Measurements from ENCODE around the gene DNASE1L1.
A peak's percentile ranks its signal among the peaks of the same experiment; 100 is the strongest.

The DNASE1L1 gene

GRCh38 chrX:154443992-154444754 is 35.1 kb upstream of the DNASE1L1 start, which contains the start of gene FAM50A:
Gene FAM50A, plus strand, starts transcription at chrX:154444141. Its CDS starts 95 bp downstream, at chrX:154444236.
- peaks cover 0 to 22% (median 12%) of the 10 kb centered on the region in 4 donors for H3K4me1 ChIP-seq
- peak within 1 kb of the TSS; percentile 83 to 91 for H3K27ac ChIP-seq
- peaks cover 15 to 37% (median 24%) of the 10 kb centered on the region in 3 donors for H3K36me3 ChIP-seq
- TF ChIP-seq CTCF (IDR thresholded peaks at IDR 0.05), result no peak
- intact Hi-C loops (cut with DNase I; ENCODE audit: low total_unique reads), result no loop called here
- DNase-seq, result peak; percentile 71 to 90
- H3K9me3 ChIP-seq, result no peaks in the 10 kb centered on the region
- peak within 1 kb of the TSS; percentile 64 to 69 for H3K4me3 ChIP-seq
- no peaks in the 10 kb centered on the region for H3K27me3 ChIP-seq

- no peak for TF ChIP-seq CTCF (IDR thresholded peaks at IDR 0.05)
- Histone ChIP-seq H3K4me3 (peak overlapping the region; percentile 64 to 69), H3K27me3 (no peaks in the 10 kb centered on the region), H3K27ac (peak overlapping the region; percentile 83 to 91), H3K36me3 (peaks cover 8 to 30% (median 18%) of the 10 kb centered on the region in 3 donors), H3K4me1 (peaks cover 0 to 29% (median 18%) of the 10 kb centered on the region in 4 donors), H3K9me3 (no peaks in the 10 kb centered on the region)
- intact Hi-C loops (cut with DNase I; ENCODE audit: low total_unique reads), result no loop called here
- DNase-seq, result no peak
Observed at GRCh38 chrX:154443479-154443910, 34.4 kb upstream of the DNASE1L1 start.

- Histone ChIP-seq H3K27ac (no peak overlapping the region), H3K36me3 (peaks cover 4 to 26% (median 17%) of the 10 kb centered on the region in 3 donors), H3K4me1 (peaks cover 0 to 36% (median 25%) of the 10 kb centered on the region in 4 donors), H3K27me3 (no peaks in the 10 kb centered on the region), H3K9me3 (no peaks in the 10 kb centered on the region), H3K4me3 (no peak overlapping the region)
- no peak for DNase-seq
- no peak for TF ChIP-seq CTCF (IDR thresholded peaks at IDR 0.05)
- intact Hi-C loops (cut with DNase I; ENCODE audit: low total_unique reads), result no loop called here
Observed at GRCh38 chrX:154441984-154442707, 33.1 kb upstream of the DNASE1L1 start.

GRCh38 chrX:154441564-154441963 is 32.5 kb upstream of the DNASE1L1 start:
- Histone ChIP-seq H3K36me3 (peaks cover 4 to 26% (median 17%) of the 10 kb centered on the region in 3 donors), H3K4me1 (peaks cover 0 to 36% (median 25%) of the 10 kb centered on the region in 4 donors), H3K9me3 (no peaks in the 10 kb centered on the region), H3K4me3 (no peak overlapping the region), H3K27me3 (no peaks in the 10 kb centered on the region), H3K27ac (no peak overlapping the region)
- no peak for DNase-seq
- no peak for TF ChIP-seq CTCF (IDR thresholded peaks at IDR 0.05)
- intact Hi-C loops (cut with DNase I; ENCODE audit: low total_unique reads), result no loop called here

DNA sequence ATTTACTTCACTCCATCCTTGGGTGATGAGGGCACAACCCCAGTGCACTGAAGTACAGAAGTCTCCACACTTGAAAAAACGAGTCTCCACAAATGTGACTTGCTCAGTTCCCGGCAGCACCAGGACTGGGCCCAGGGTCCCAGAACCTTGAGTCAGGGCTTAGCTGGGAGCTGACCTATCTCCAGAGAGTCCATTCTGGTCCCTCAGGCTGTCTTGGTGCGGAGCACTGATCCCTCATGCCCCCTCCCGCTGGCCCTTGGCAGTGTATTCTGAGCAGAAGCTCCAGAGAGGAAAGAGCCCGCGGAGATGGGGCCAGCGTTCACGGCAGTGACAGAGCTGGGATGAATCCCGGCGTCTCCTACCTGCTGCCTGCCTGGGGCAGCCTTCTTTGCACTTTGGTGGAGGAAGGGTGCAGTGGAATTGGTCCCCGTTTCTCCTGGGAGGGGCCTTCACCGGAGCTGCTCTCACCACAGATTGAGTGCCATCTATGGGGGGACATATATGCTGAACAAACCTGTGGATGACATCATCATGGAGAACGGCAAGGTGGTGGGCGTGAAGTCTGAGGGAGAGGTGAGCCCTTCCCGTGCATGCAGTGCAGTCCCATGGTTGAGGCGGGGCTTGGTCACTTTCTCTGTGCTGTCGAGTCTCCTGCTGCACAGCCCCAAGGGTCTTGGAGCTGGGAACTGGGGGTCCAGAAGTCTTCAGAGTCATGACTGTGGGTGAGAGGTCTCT is 31.7 kb upstream of the DNASE1L1 start:
- H3K9me3 ChIP-seq, result no peaks in the 10 kb centered on the region
- H3K27ac ChIP-seq, result no peak overlapping the region
- intact Hi-C loops (cut with DNase I; ENCODE audit: low total_unique reads), result no loop called here
- no peak overlapping the region for H3K4me3 ChIP-seq
- TF ChIP-seq CTCF (IDR thresholded peaks at IDR 0.05), result no peak
- H3K27me3 ChIP-seq, result no peaks in the 10 kb centered on the region
- peaks cover 4 to 28% (median 14%) of the 10 kb centered on the region in 3 donors for H3K36me3 ChIP-seq
- H3K4me1 ChIP-seq, result peaks cover 0 to 37% (median 24%) of the 10 kb centered on the region in 4 donors
- no peak for DNase-seq

All from tibial artery (tissue), 4 donors.